B cell (primary cell): ENCODE data around the gene RET. TPM values are rescaled to one million over a fixed set of nuclear protein-coding genes. Genes with fewer than 3 reads are reported as not detected.

ENCODE experiments used
- ATAC-seq: fragments of 200-7000 bp; cut with Tn5 transposase; one replicate; pipeline ENCODE4 v1.10.0; 2021; ENCODE audit warnings: low read depth, mild to moderate bottlenecking, moderate number of reproducible peaks, moderate library complexity
- CTCF ChIA-PET: fragments of 350-600 bp; sonication (Branson Sonifier 250); formaldehyde crosslinking; loops from one replicate; lab custom pipeline; 2021; ENCODE audit warnings: antibody characterized with exemption, inconsistent platforms; lab: Charles Lee
- POLR2A ChIA-PET: fragments of 350-600 bp; sonication (Branson Sonifier 250); formaldehyde crosslinking; loops from one replicate; lab custom pipeline; 2021; ENCODE audit warnings: antibody characterized with exemption; lab: Charles Lee
- DNase-seq: peaks from one replicate; pipeline ENCODE4 v3.0.0; 2013
- H2AFZ ChIP-seq: 2 replicates; pipeline ENCODE4 v1.6.1; 2012; ENCODE audit warnings: mild to moderate bottlenecking, low read depth, low read length; ENCODE audit not compliant: insufficient read depth, poor library complexity, severe bottlenecking
- H3K27ac ChIP-seq, 2 donors: 1 replicate in 1 of 2; 2 replicates in 1 of 2; pipeline ENCODE4 v1.5.1; 2012 to 2013; ENCODE audit warnings: low read length in 2 of 2, mild to moderate bottlenecking in 2 of 2, moderate library complexity in 1 of 2
- H3K27me3 ChIP-seq, 4 experiments: fragments of 200-600 bp in 1 of 4; sonication (generic) in 1 of 4; replicated peaks in 1 of 4; 1 replicate in 2 of 4; 2 replicates in 2 of 4; pipeline versions ENCODE4 v1.6.1 to v1.7.0; 2013 to 2016; ENCODE audit warnings: low read length in 3 of 4, mild to moderate bottlenecking in 2 of 4, mixed read lengths in 1 of 4, moderate library complexity in 1 of 4; ENCODE audit not compliant: insufficient read depth in 4 of 4, control insufficient read depth in 3 of 4; ENCODE audit errors: control extremely low read depth in 1 of 4
- H3K36me3 ChIP-seq, 2 experiments: replicated peaks in 1 of 2; 1 replicate in 1 of 2; 2 replicates in 1 of 2; pipeline versions ENCODE4 v1.6.1 to v1.7.1; 2013; ENCODE audit warnings: low read length in 1 of 2; ENCODE audit not compliant: insufficient read depth in 2 of 2, control insufficient read depth in 1 of 2; ENCODE audit errors: control extremely low read depth in 1 of 2, extremely low read depth in 1 of 2
- H3K4me1 ChIP-seq, 2 donors: fragments of 200-600 bp in 1 of 2; sonication (generic) in 1 of 2; 1 replicate in 1 of 2; 2 replicates in 1 of 2; pipeline versions ENCODE4 v1.5.1 to v1.6.1; 2013 to 2017; ENCODE audit warnings: low read length in 2 of 2; ENCODE audit not compliant: control insufficient read depth in 2 of 2, insufficient read depth in 2 of 2
- H3K4me2 ChIP-seq: replicated peaks from 2 replicates; pipeline ENCODE3; 2012; ENCODE audit warnings: mild to moderate bottlenecking, low read depth, low read length; ENCODE audit not compliant: poor library complexity, severe bottlenecking
- H3K4me3 ChIP-seq, 5 experiments: fragments of 200-600 bp in 1 of 5; sonication (generic) in 1 of 5; 1 replicate in 3 of 5; 2 replicates in 2 of 5; pipeline versions ENCODE4 v1.5.1 to v1.7.0; 2011 to 2016; ENCODE audit warnings: low read length in 4 of 5, mild to moderate bottlenecking in 4 of 5, low read depth in 2 of 5, control low read depth in 1 of 5, moderate library complexity in 1 of 5; ENCODE audit not compliant: insufficient read depth in 1 of 5; ENCODE audit errors: control extremely low read depth in 1 of 5, extremely low read depth in 1 of 5
- H3K79me2 ChIP-seq: fragments of 200-600 bp; sonication (generic); one replicate; pipeline ENCODE4 v1.6.0; 2016; ENCODE audit warnings: low read length; ENCODE audit not compliant: control insufficient read depth, insufficient read depth
- H3K9ac ChIP-seq: fragments of 200-600 bp; sonication (generic); 2 replicates; pipeline ENCODE4 v1.6.1; 2017; ENCODE audit warnings: mild to moderate bottlenecking, low read length, moderate library complexity
- H3K9me3 ChIP-seq, 3 donors: one replicate each; pipeline versions ENCODE4 v1.6.1 to v1.7.1; 2013; ENCODE audit warnings: low read length in 2 of 3; ENCODE audit not compliant: control insufficient read depth in 2 of 3, insufficient read depth in 1 of 3; ENCODE audit errors: control extremely low read depth in 1 of 3
- H4K20me1 ChIP-seq: 2 replicates; pipeline ENCODE4 v1.6.0; 2012; ENCODE audit warnings: mild to moderate bottlenecking, low read length; ENCODE audit not compliant: insufficient read depth, control insufficient read depth, poor library complexity, severe bottlenecking
- H3K27ac Mint-ChIP-seq: one replicate; pipeline ENCODE4 v1.8.0; 2021; ENCODE audit warnings: mixed read lengths
- H3K27me3 Mint-ChIP-seq: one replicate; pipeline ENCODE4 v1.8.0; 2021; ENCODE audit warnings: mixed read lengths
- H3K4me1 Mint-ChIP-seq: one replicate; pipeline ENCODE4 v1.8.0; 2021; ENCODE audit warnings: mixed read lengths
- H3K4me3 Mint-ChIP-seq: one replicate; pipeline ENCODE4 v1.8.0; 2021; ENCODE audit warnings: mixed read lengths
- H3K9me3 Mint-ChIP-seq: one replicate; pipeline ENCODE4 v1.8.0; 2022; ENCODE audit warnings: mixed read lengths; ENCODE audit not compliant: insufficient read depth
- CTCF ChIP-seq: fragments of 200-600 bp; IDR thresholded peaks from one replicate; pipeline ENCODE4 v1.8.0; 2022; ENCODE audit warnings: antibody characterized with exemption, mild to moderate bottlenecking
- EZH2 ChIP-seq: IDR thresholded peaks from 2 replicates; pipeline ENCODE4 v1.6.1; 2012; ENCODE audit warnings: borderline replicate concordance, low read depth, mild to moderate bottlenecking, moderate library complexity, low read length; ENCODE audit not compliant: insufficient read depth, poor library complexity, severe bottlenecking
- whole genome bisulfite sequencing: methylation state at CpG from one replicate; pipeline ENCODE4 v1.1.5; 2013; ENCODE audit warnings: missing lambda C conversion rate; ENCODE audit not compliant: insufficient coverage; 5-methylcytosine and 5-hydroxymethylcytosine counted together
- intact Hi-C: fragments of 100-400 bp; cut with micrococcal nuclease; formaldehyde crosslinking; loops from one replicate; pipeline ENCODE4 v1.10.0; 2022
- polyA plus RNA-seq: library from polyadenylated mRNA; depleted of rRNA; stranded (reverse); fragments of >200 nt; gene quantifications from 2 replicates; pipeline ENCODE4 v1.2.3, GENCODE V29; 2012
- total RNA-seq, 2 donors: library from RNA; stranded (reverse); fragments of 120-200 nt in 1 of 2; gene quantifications; 1 replicate in 1 of 2; 2 replicates in 1 of 2; pipeline versions ENCODE4 v1.2.3 to v1.2.4, GENCODE V29; 2013 to 2022

The RET gene
- total and polyA plus RNA-seq, 2 donors (not counting 1 experiment from before 2014, with no cell fraction given): 0.16 to 0.27 TPM

- WGBS: 81% methylated on average over 16 of the region's 19 CpGs
Observed at GRCh38 chr10:43120116-43120928, 43.5 kb downstream of the RET start.

More at GRCh38 chr10:43120116-43120928, 43.5 kb downstream of the RET start:
- Histone ChIP-seq H3K27ac (peak overlapping the region; percentile 51 to 70), H3K9ac (no peak overlapping the region), H3K79me2 (no peaks in the 10 kb centered on the region), H4K20me1 (no peaks in the 10 kb centered on the region), H3K36me3 (no peaks in the 10 kb centered on the region), H3K4me2 (peak overlapping the region; percentile 47), H3K4me1 (peaks cover 23 to 36% of the 10 kb centered on the region in 2 donors), H3K4me3 (no peak overlapping the region), H2AFZ (peak overlapping the region; percentile 61), H3K27me3 (no peaks in the 10 kb centered on the region), H3K9me3 (peaks cover 0 to 3% (median 0%) of the 10 kb centered on the region in 3 donors)
- Mint-ChIP-seq H3K27ac (peak overlapping the region; percentile 95), H3K27me3 (no peaks in the 10 kb centered on the region), H3K4me3 (peak overlapping the region; percentile 71), H3K4me1 (peaks cover 34% of the 10 kb centered on the region), H3K9me3 (no peaks in the 10 kb centered on the region)
- intact Hi-C loops: no loop called here
- POLR2A ChIA-PET: interaction anchor here (2.4 kb wide), 1 partner anchor 17 kb away, joined by 7 read pairs; the partner anchor contains the start of gene CSGALNACT2
- CTCF ChIA-PET: interaction anchor here (2.3 kb wide), 1 partner anchor 18 kb away, joined by 9 read pairs; the partner anchor contains the start of gene CSGALNACT2
- DNase-seq (no peak), ATAC-seq (no peak)
- TF ChIP-seq EZH2: no peak
- no peak for TF ChIP-seq CTCF
